ENCODE data around the gene C16orf95.

Gene C16orf95

GRCh38 chr16:87333581-87334331 lies 16.6 kb upstream of the C16orf95 start:
- DNase-seq (ENCODE audit: low read depth in 2 of 3, low spot score in 2 of 3), result no peak

GRCh38 chr16:87333101-87333500 lies 15.9 kb upstream of the C16orf95 start:
- DNase-seq (ENCODE audit: low read depth in 2 of 3, low spot score in 2 of 3), result no peak

GRCh38 chr16:87332150-87332549 lies 15.0 kb upstream of the C16orf95 start:
- no peak for DNase-seq (ENCODE audit: low read depth in 2 of 3, low spot score in 2 of 3)

GRCh38 chr16:87331241-87331801 lies 14.1 kb upstream of the C16orf95 start:
- DNase-seq (ENCODE audit: low read depth in 2 of 3, low spot score in 2 of 3), result no peak

- DNase-seq (ENCODE audit: low read depth in 2 of 3, low spot score in 2 of 3), result no peak
Measured at GRCh38 chr16:87330646-87331045, 13.5 kb upstream of the C16orf95 start.

GRCh38 chr16:87330257-87330624 lies 13.0 kb upstream of the C16orf95 start:
- DNase-seq (ENCODE audit: low read depth in 2 of 3, low spot score in 2 of 3), result no peak

GRCh38 chr16:87329436-87330256 lies 12.5 kb upstream of the C16orf95 start:
- no peak for DNase-seq (ENCODE audit: low read depth in 2 of 3, low spot score in 2 of 3)

- no peak for DNase-seq (ENCODE audit: low read depth in 2 of 3, low spot score in 2 of 3)
Measured at GRCh38 chr16:87328846-87329245, 11.7 kb upstream of the C16orf95 start.

- DNase-seq (ENCODE audit: low read depth in 2 of 3, low spot score in 2 of 3), result no peak
Measured at GRCh38 chr16:87327798-87328495, 10.8 kb upstream of the C16orf95 start.

GRCh38 chr16:87326151-87326571 lies 9.0 kb upstream of the C16orf95 start:
- DNase-seq (ENCODE audit: low read depth in 2 of 3, low spot score in 2 of 3), result no peak

- no peak for DNase-seq (ENCODE audit: low read depth in 2 of 3, low spot score in 2 of 3)
Measured at GRCh38 chr16:87325423-87325858, 8.2 kb upstream of the C16orf95 start.

GRCh38 chr16:87324411-87325275 lies 7.5 kb upstream of the C16orf95 start:
- DNase-seq (ENCODE audit: low read depth in 2 of 3, low spot score in 2 of 3), result no peak

- DNase-seq (ENCODE audit: low read depth in 2 of 3, low spot score in 2 of 3), result no peak
Measured at GRCh38 chr16:87323727-87324410, 6.7 kb upstream of the C16orf95 start.

GRCh38 chr16:87322833-87323726 lies 5.9 kb upstream of the C16orf95 start:
- DNase-seq (ENCODE audit: low read depth in 2 of 3, low spot score in 2 of 3), result no peak

GRCh38 chr16:87322360-87322759 lies 5.2 kb upstream of the C16orf95 start:
- DNase-seq (ENCODE audit: low read depth in 2 of 3, low spot score in 2 of 3), result no peak

GRCh38 chr16:87321336-87322107 lies 4.3 kb upstream of the C16orf95 start:
- DNase-seq (ENCODE audit: low read depth in 2 of 3, low spot score in 2 of 3), result no peak

GRCh38 chr16:87320510-87321227 lies 3.5 kb upstream of the C16orf95 start:
- DNase-seq (ENCODE audit: low read depth in 2 of 3, low spot score in 2 of 3), result no peak

Data from activated CD8-positive, alpha-beta memory T cell treated with anti-CD3 and anti-CD28 coated beads for 48 hours (primary cell).